ENCODE results near the gene DIAPH3. TPM values are rescaled to one million over a fixed set of nuclear protein-coding genes. Genes with fewer than 3 reads are reported as not detected.

Gene DIAPH3
- total and polyA plus RNA-seq, 9 donors, result 4.3 to 12.4 (median 7.9) TPM

GRCh38 chr13:59747529-59747928 is 416.2 kb downstream of the DIAPH3 start:
- no peaks in the 10 kb centered on the region for H3K36me3 ChIP-seq (ENCODE audit: control insufficient read depth, insufficient read depth, low read length)
- H3K4me3 ChIP-seq (ENCODE audit: low read length), result no peak overlapping the region
- no peak overlapping the region for H3K27ac ChIP-seq (ENCODE audit: low read length)
- peaks cover 4% of the 10 kb centered on the region for H3K4me1 ChIP-seq (ENCODE audit: control insufficient read depth, insufficient read depth, low read length)
- no peaks in the 10 kb centered on the region for H3K27me3 ChIP-seq (ENCODE audit: control insufficient read depth, insufficient read depth, low read length)
- no CpG with 5 or more reads among the region's 1 CpG for WGBS (ENCODE audit: insufficient coverage)
- no peak for DNase-seq
- no peaks in the 10 kb centered on the region for H3K9me3 ChIP-seq (replicated peaks; ENCODE audit: control insufficient read depth, low read depth, low read length)

- H3K4me1 ChIP-seq (ENCODE audit: control insufficient read depth, insufficient read depth, low read length), result peaks cover 4% of the 10 kb centered on the region
These were observed 417.3 kb downstream of the DIAPH3 start for GRCh38 chr13:59746291-59746962.

GRCh38 chr13:59745392-59745788 is 418.3 kb downstream of the DIAPH3 start:
- Histone ChIP-seq H3K27me3 (ENCODE audit: control insufficient read depth, insufficient read depth, low read length) (no peaks in the 10 kb centered on the region), H3K4me3 (ENCODE audit: low read length) (no peak overlapping the region), H3K36me3 (ENCODE audit: control insufficient read depth, insufficient read depth, low read length) (no peaks in the 10 kb centered on the region), H3K9me3 (replicated peaks; ENCODE audit: control insufficient read depth, low read depth, low read length) (no peaks in the 10 kb centered on the region), H3K4me1 (ENCODE audit: control insufficient read depth, insufficient read depth, low read length) (no peaks in the 10 kb centered on the region), H3K27ac (ENCODE audit: low read length) (no peak overlapping the region)
- WGBS (ENCODE audit: insufficient coverage), result no CpG with 5 or more reads among the region's 1 CpG
- no peak for DNase-seq

More at GRCh38 chr13:59746291-59746962, 417.3 kb downstream of the DIAPH3 start:
- H3K9me3 ChIP-seq (replicated peaks; ENCODE audit: control insufficient read depth, low read depth, low read length), result no peaks in the 10 kb centered on the region
- no CpG with 5 or more reads among the region's 5 CpGs for WGBS (ENCODE audit: insufficient coverage)
- H3K4me3 ChIP-seq (ENCODE audit: low read length), result no peak overlapping the region
- no peaks in the 10 kb centered on the region for H3K36me3 ChIP-seq (ENCODE audit: control insufficient read depth, insufficient read depth, low read length)
- no peak for DNase-seq
- no peak overlapping the region for H3K27ac ChIP-seq (ENCODE audit: low read length)
- H3K27me3 ChIP-seq (ENCODE audit: control insufficient read depth, insufficient read depth, low read length), result no peaks in the 10 kb centered on the region

GRCh38 chr13:59744747-59745391 is 418.9 kb downstream of the DIAPH3 start:
- no peaks in the 10 kb centered on the region for H3K4me1 ChIP-seq (ENCODE audit: control insufficient read depth, insufficient read depth, low read length)
- no peak overlapping the region for H3K4me3 ChIP-seq (ENCODE audit: low read length)
- no peaks in the 10 kb centered on the region for H3K27me3 ChIP-seq (ENCODE audit: control insufficient read depth, insufficient read depth, low read length)
- DNase-seq, result peak; percentile 59
- H3K27ac ChIP-seq (ENCODE audit: low read length), result no peak overlapping the region
- H3K36me3 ChIP-seq (ENCODE audit: control insufficient read depth, insufficient read depth, low read length), result no peaks in the 10 kb centered on the region
- H3K9me3 ChIP-seq (replicated peaks; ENCODE audit: control insufficient read depth, low read depth, low read length), result no peaks in the 10 kb centered on the region
- 100% methylated on average over 1 of the region's 2 CpGs for WGBS (ENCODE audit: insufficient coverage)

- Histone ChIP-seq H3K4me3 (ENCODE audit: low read length) (no peak overlapping the region), H3K27ac (ENCODE audit: low read length) (no peak overlapping the region), H3K9me3 (replicated peaks; ENCODE audit: control insufficient read depth, low read depth, low read length) (no peaks in the 10 kb centered on the region), H3K36me3 (ENCODE audit: control insufficient read depth, insufficient read depth, low read length) (no peaks in the 10 kb centered on the region), H3K4me1 (ENCODE audit: control insufficient read depth, insufficient read depth, low read length) (no peaks in the 10 kb centered on the region), H3K27me3 (ENCODE audit: control insufficient read depth, insufficient read depth, low read length) (no peaks in the 10 kb centered on the region)
- 71% methylated on average over 2 of the region's 3 CpGs for WGBS (ENCODE audit: insufficient coverage)
- no peak for DNase-seq
These were observed 420.5 kb downstream of the DIAPH3 start for GRCh38 chr13:59743195-59743594.

- Histone ChIP-seq H3K4me3 (ENCODE audit: low read length) (no peak overlapping the region), H3K27me3 (ENCODE audit: control insufficient read depth, insufficient read depth, low read length) (no peaks in the 10 kb centered on the region), H3K27ac (ENCODE audit: low read length) (no peak overlapping the region), H3K36me3 (ENCODE audit: control insufficient read depth, insufficient read depth, low read length) (no peaks in the 10 kb centered on the region), H3K9me3 (replicated peaks; ENCODE audit: control insufficient read depth, low read depth, low read length) (no peaks in the 10 kb centered on the region), H3K4me1 (ENCODE audit: control insufficient read depth, insufficient read depth, low read length) (no peaks in the 10 kb centered on the region)
- no peak for DNase-seq
These were observed 421.3 kb downstream of the DIAPH3 start for GRCh38 chr13:59742467-59742866.

- WGBS (ENCODE audit: insufficient coverage), result no CpG with 5 or more reads among the region's 5 CpGs
- no peak overlapping the region for H3K4me3 ChIP-seq (ENCODE audit: low read length)
- H3K4me1 ChIP-seq (ENCODE audit: control insufficient read depth, insufficient read depth, low read length), result no peaks in the 10 kb centered on the region
- no peak overlapping the region for H3K27ac ChIP-seq (ENCODE audit: low read length)
- DNase-seq, result no peak
- no peaks in the 10 kb centered on the region for H3K27me3 ChIP-seq (ENCODE audit: control insufficient read depth, insufficient read depth, low read length)
- H3K9me3 ChIP-seq (replicated peaks; ENCODE audit: control insufficient read depth, low read depth, low read length), result no peaks in the 10 kb centered on the region
- no peaks in the 10 kb centered on the region for H3K36me3 ChIP-seq (ENCODE audit: control insufficient read depth, insufficient read depth, low read length)
These were observed 424.8 kb downstream of the DIAPH3 start for GRCh38 chr13:59738921-59739320.

GRCh38 chr13:59734393-59734792 is 429.3 kb downstream of the DIAPH3 start:
- H3K4me3 ChIP-seq (ENCODE audit: low read length), result no peak overlapping the region
- H3K36me3 ChIP-seq (ENCODE audit: control insufficient read depth, insufficient read depth, low read length), result no peaks in the 10 kb centered on the region
- 86% methylated on average over 5 of the region's 6 CpGs for WGBS (ENCODE audit: insufficient coverage)
- DNase-seq, result no peak
- no peaks in the 10 kb centered on the region for H3K9me3 ChIP-seq (replicated peaks; ENCODE audit: control insufficient read depth, low read depth, low read length)
- no peak overlapping the region for H3K27ac ChIP-seq (ENCODE audit: low read length)
- no peaks in the 10 kb centered on the region for H3K4me1 ChIP-seq (ENCODE audit: control insufficient read depth, insufficient read depth, low read length)
- no peaks in the 10 kb centered on the region for H3K27me3 ChIP-seq (ENCODE audit: control insufficient read depth, insufficient read depth, low read length)

- Histone ChIP-seq H3K27ac (ENCODE audit: low read length) (no peak overlapping the region), H3K9me3 (replicated peaks; ENCODE audit: control insufficient read depth, low read depth, low read length) (no peaks in the 10 kb centered on the region), H3K4me1 (ENCODE audit: control insufficient read depth, insufficient read depth, low read length) (no peaks in the 10 kb centered on the region), H3K27me3 (ENCODE audit: control insufficient read depth, insufficient read depth, low read length) (no peaks in the 10 kb centered on the region), H3K36me3 (ENCODE audit: control insufficient read depth, insufficient read depth, low read length) (no peaks in the 10 kb centered on the region), H3K4me3 (ENCODE audit: low read length) (no peak overlapping the region)
- WGBS (ENCODE audit: insufficient coverage), result no CpG with 5 or more reads among the region's 2 CpGs
- no peak for DNase-seq
These were observed 430.0 kb downstream of the DIAPH3 start for GRCh38 chr13:59733744-59734143.

GRCh38 chr13:59730026-59730425 is 433.7 kb downstream of the DIAPH3 start:
- no peak for DNase-seq
- no peaks in the 10 kb centered on the region for H3K27me3 ChIP-seq (ENCODE audit: control insufficient read depth, insufficient read depth, low read length)
- H3K4me1 ChIP-seq (ENCODE audit: control insufficient read depth, insufficient read depth, low read length), result no peaks in the 10 kb centered on the region
- no CpG with 5 or more reads among the region's 3 CpGs for WGBS (ENCODE audit: insufficient coverage)
- H3K27ac ChIP-seq (ENCODE audit: low read length), result no peak overlapping the region
- no peaks in the 10 kb centered on the region for H3K36me3 ChIP-seq (ENCODE audit: control insufficient read depth, insufficient read depth, low read length)
- H3K4me3 ChIP-seq (ENCODE audit: low read length), result no peak overlapping the region
- no peaks in the 10 kb centered on the region for H3K9me3 ChIP-seq (replicated peaks; ENCODE audit: control insufficient read depth, low read depth, low read length)
